Mucosa of rectum (tissue), 2 donors: ENCODE data around the gene FGD5.

Experiments used
- H3K27ac ChIP-seq, 2 donors: one replicate each; pipeline ENCODE4 v1.7.0; 2013; ENCODE audit warnings: inconsistent platforms in 2 of 2, low read depth in 2 of 2, low read length in 2 of 2
- H3K27me3 ChIP-seq, 2 donors: one replicate each; pipeline ENCODE4 v1.7.0; 2013; ENCODE audit warnings: low read length in 2 of 2; ENCODE audit not compliant: control insufficient read depth in 2 of 2, insufficient read depth in 2 of 2
- H3K36me3 ChIP-seq, 2 donors: one replicate each; pipeline ENCODE4 v1.7.0; 2013; ENCODE audit warnings: low read length in 2 of 2; ENCODE audit not compliant: control insufficient read depth in 2 of 2, insufficient read depth in 2 of 2
- H3K4me1 ChIP-seq, 2 donors: one replicate each; pipeline ENCODE4 v1.7.0; 2013; ENCODE audit warnings: low read length in 2 of 2, mild to moderate bottlenecking in 1 of 2; ENCODE audit not compliant: control insufficient read depth in 2 of 2, insufficient read depth in 2 of 2
- H3K4me3 ChIP-seq, 2 donors: one replicate each; pipeline ENCODE4 v1.7.0; 2013; ENCODE audit warnings: low read length in 2 of 2
- H3K9ac ChIP-seq, 2 donors: one replicate each; pipeline ENCODE4 v1.7.0; 2013; ENCODE audit warnings: low read length in 2 of 2, low read depth in 1 of 2, mild to moderate bottlenecking in 1 of 2
- H3K9me3 ChIP-seq, 2 donors: one replicate each; pipeline ENCODE4 v1.7.0; 2013; ENCODE audit warnings: low read length in 2 of 2; ENCODE audit not compliant: control insufficient read depth in 2 of 2
- donor health status: healthy.
- donor health status: Normal muscosa, but diverticular disease.

FGD5 gene

GRCh38 chr3:14872706-14873105, 53.9 kb downstream of the FGD5 start:
- Histone ChIP-seq H3K27ac (no peak overlapping the region), H3K36me3 (no peaks in the 10 kb centered on the region), H3K9me3 (no peaks in the 10 kb centered on the region), H3K27me3 (no peaks in the 10 kb centered on the region), H3K9ac (no peak overlapping the region), H3K4me3 (no peak overlapping the region), H3K4me1 (peaks cover 6 to 16% of the 10 kb centered on the region in 2 donors)

DNA sequence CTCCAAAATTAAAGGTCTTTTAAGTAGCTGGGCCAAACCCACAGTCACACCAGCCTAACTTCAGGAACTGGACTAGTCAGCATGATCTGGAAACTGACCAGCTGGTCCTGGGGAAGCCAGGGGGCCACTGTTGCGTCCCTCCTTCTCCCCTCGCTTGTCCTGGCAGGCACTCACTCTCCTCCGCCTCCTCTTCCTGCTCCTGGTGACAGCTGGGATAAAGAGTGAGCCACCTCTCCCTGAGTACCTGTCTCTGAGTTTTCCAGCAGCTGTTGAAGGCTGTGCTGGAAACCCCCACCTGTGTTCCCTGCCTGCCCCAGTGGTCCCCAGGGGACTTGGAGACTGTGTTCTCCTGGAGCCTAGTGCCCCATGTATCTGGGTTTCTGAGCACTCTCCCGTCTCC, 56.0 kb downstream of the FGD5 start:
- Histone ChIP-seq H3K9me3 (no peaks in the 10 kb centered on the region), H3K4me1 (peaks cover 14 to 35% of the 10 kb centered on the region in 2 donors), H3K9ac (no peak overlapping the region), H3K36me3 (no peaks in the 10 kb centered on the region), H3K27ac (no peak overlapping the region), H3K4me3 (no peak overlapping the region), H3K27me3 (no peaks in the 10 kb centered on the region)

- Histone ChIP-seq H3K4me3 (no peak overlapping the region), H3K4me1 (peaks cover 14 to 31% of the 10 kb centered on the region in 2 donors), H3K27ac (no peak overlapping the region), H3K27me3 (no peaks in the 10 kb centered on the region), H3K36me3 (no peaks in the 10 kb centered on the region), H3K9me3 (no peaks in the 10 kb centered on the region), H3K9ac (no peak overlapping the region)
Measured at GRCh38 chr3:14875411-14876175, 56.8 kb downstream of the FGD5 start.

GRCh38 chr3:14876921-14877333, 58.2 kb downstream of the FGD5 start:
- H3K9me3 ChIP-seq: no peaks in the 10 kb centered on the region
- H3K4me1 ChIP-seq: peaks cover 14 to 31% of the 10 kb centered on the region in 2 donors
- no peaks in the 10 kb centered on the region for H3K27me3 ChIP-seq
- H3K4me3 ChIP-seq: no peak overlapping the region
- H3K27ac ChIP-seq: peak overlapping the region; percentile 20 to 78
- no peak overlapping the region for H3K9ac ChIP-seq
- H3K36me3 ChIP-seq: no peaks in the 10 kb centered on the region

DNA sequence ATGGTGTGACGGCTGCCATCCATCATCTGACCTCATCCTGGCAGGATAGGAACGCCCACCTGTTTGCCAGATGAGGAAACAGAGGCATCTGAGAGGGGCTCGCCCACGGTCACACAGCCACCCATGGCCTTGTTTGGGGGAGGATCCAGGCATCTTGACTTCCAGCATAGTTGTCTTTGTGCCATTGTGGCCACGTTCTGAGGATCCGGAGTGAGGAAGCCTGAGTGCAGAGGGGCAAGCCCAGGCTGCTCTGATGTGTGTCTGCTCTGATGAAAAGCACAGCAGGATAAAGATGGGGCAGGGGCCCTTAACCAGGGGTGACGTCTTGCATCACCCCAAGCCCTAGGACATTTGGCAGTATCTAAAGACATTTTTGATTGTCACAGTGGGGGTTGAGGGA, 58.7 kb downstream of the FGD5 start:
- H3K9ac ChIP-seq: no peak overlapping the region

GRCh38 chr3:14879211-14879874, 60.6 kb downstream of the FGD5 start:
- H3K27ac ChIP-seq: peak overlapping the region; percentile 23 to 36
- H3K4me3 ChIP-seq: no peak overlapping the region
- no peaks in the 10 kb centered on the region for H3K27me3 ChIP-seq
- H3K9me3 ChIP-seq: no peaks in the 10 kb centered on the region
- peaks cover 0 to 2% of the 10 kb centered on the region in 2 donors for H3K36me3 ChIP-seq
- H3K4me1 ChIP-seq: peaks cover 14 to 31% of the 10 kb centered on the region in 2 donors
- H3K9ac ChIP-seq: no peak overlapping the region

More for the DNA sequence above, 58.7 kb downstream of the FGD5 start:
- peaks cover 14 to 31% of the 10 kb centered on the region in 2 donors for H3K4me1 ChIP-seq
- H3K36me3 ChIP-seq: no peaks in the 10 kb centered on the region
- no peaks in the 10 kb centered on the region for H3K27me3 ChIP-seq
- H3K9me3 ChIP-seq: no peaks in the 10 kb centered on the region
- H3K27ac ChIP-seq: peak overlapping the region; percentile 20 to 78
- H3K4me3 ChIP-seq: no peak overlapping the region

DNA sequence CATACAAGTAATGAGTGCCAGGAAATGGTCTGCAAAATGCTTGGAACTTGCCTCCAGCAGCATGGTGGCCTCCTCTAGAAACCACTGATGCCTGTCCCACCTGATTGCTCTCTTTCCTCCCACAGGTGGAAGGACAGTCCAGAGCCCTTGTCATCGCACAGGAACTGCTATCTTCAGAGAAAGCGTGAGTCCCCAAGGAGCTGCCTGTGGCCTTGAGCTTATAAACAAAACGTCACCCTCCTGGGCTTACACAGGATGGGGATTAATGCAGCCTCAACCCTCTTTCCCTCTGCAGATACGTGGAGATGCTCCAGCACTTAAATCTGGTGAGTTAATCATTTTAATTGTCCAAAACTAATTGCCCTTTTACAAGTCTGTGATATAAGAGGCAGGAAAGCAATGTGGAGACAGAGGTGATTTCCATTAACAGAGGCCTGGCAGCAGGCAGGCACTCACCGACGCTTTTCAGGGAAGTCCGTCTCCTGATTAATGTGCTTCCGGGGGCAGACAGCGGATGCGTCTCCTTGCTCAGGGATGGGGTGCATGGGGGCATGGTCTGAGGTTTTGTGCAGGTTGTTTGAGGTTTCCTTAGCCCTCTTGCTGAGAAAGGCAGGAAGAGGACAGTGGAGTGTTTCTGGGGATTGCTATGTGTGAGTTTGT, 61.8 kb downstream of the FGD5 start:
- no peaks in the 10 kb centered on the region for H3K9me3 ChIP-seq
- no peaks in the 10 kb centered on the region for H3K27me3 ChIP-seq
- no peak overlapping the region for H3K9ac ChIP-seq
- H3K4me3 ChIP-seq: no peak overlapping the region
- H3K27ac ChIP-seq: no peak overlapping the region
- peaks cover 0 to 2% of the 10 kb centered on the region in 2 donors for H3K36me3 ChIP-seq
- H3K4me1 ChIP-seq: peaks cover 14 to 31% of the 10 kb centered on the region in 2 donors

- no peaks in the 10 kb centered on the region for H3K27me3 ChIP-seq
- no peak overlapping the region for H3K9ac ChIP-seq
- peaks cover 8 to 14% of the 10 kb centered on the region in 2 donors for H3K4me1 ChIP-seq
- no peak overlapping the region for H3K27ac ChIP-seq
- H3K4me3 ChIP-seq: no peak overlapping the region
- peaks cover 0 to 2% of the 10 kb centered on the region in 2 donors for H3K36me3 ChIP-seq
- H3K9me3 ChIP-seq: no peaks in the 10 kb centered on the region
Measured at GRCh38 chr3:14883226-14883625, 64.5 kb downstream of the FGD5 start.

GRCh38 chr3:14884665-14885064, 65.9 kb downstream of the FGD5 start:
- H3K4me1 ChIP-seq: peaks cover 0 to 1% of the 10 kb centered on the region in 2 donors

GRCh38 chr3:14885307-14885706, 66.5 kb downstream of the FGD5 start:
- Histone ChIP-seq H3K27me3 (peaks cover 0 to 3% of the 10 kb centered on the region in 2 donors), H3K9me3 (no peaks in the 10 kb centered on the region), H3K4me3 (no peak overlapping the region), H3K27ac (no peak overlapping the region), H3K36me3 (peaks cover 0 to 2% of the 10 kb centered on the region in 2 donors), H3K9ac (no peak overlapping the region), H3K4me1 (no peaks in the 10 kb centered on the region)

More at GRCh38 chr3:14884665-14885064, 65.9 kb downstream of the FGD5 start:
- Histone ChIP-seq H3K4me3 (no peak overlapping the region), H3K9me3 (no peaks in the 10 kb centered on the region), H3K27ac (no peak overlapping the region), H3K9ac (no peak overlapping the region), H3K27me3 (no peaks in the 10 kb centered on the region), H3K36me3 (peaks cover 0 to 2% of the 10 kb centered on the region in 2 donors)
